AG04449 (cell line): Measurements from ENCODE around the gene LIX1L.
A peak's percentile ranks its signal among the peaks of the same experiment; 100 is the strongest.

Experiments
- CTCF ChIA-PET: fragments of 350-600 bp; formaldehyde crosslinking; extraction: SDS; loops from one replicate; lab custom pipeline; 2021; ENCODE audit warnings: antibody characterized with exemption; lab: Yijun Ruan, JAX
- POLR2A ChIA-PET: fragments of 400-600, 350-600 bp; formaldehyde crosslinking; extraction: SDS; loops from one replicate; lab custom pipeline; 2020; ENCODE audit warnings: antibody characterized with exemption, inconsistent platforms; lab: Yijun Ruan, JAX
- DNase-seq: peaks from one replicate; pipeline ENCODE4 v3.0.0-alpha.2; 2010; ENCODE audit warnings: low read depth, low spot score
- H3K4me3 ChIP-seq: 2 replicates; pipeline ENCODE4 v1.5.1; 2011; ENCODE audit warnings: low read depth, mild to moderate bottlenecking, control low read depth, low read length
- TF ChIP-seq, protein P1 (sequence below): IDR thresholded peaks from one replicate; pipeline ENCODE4 v1.5.1; 2011; ENCODE audit warnings: mild to moderate bottlenecking, moderate library complexity, low read length, control low read depth, inconsistent platforms; ENCODE audit not compliant: insufficient read depth; ENCODE audit errors: missing control alignments

The LIX1L gene

DNA sequence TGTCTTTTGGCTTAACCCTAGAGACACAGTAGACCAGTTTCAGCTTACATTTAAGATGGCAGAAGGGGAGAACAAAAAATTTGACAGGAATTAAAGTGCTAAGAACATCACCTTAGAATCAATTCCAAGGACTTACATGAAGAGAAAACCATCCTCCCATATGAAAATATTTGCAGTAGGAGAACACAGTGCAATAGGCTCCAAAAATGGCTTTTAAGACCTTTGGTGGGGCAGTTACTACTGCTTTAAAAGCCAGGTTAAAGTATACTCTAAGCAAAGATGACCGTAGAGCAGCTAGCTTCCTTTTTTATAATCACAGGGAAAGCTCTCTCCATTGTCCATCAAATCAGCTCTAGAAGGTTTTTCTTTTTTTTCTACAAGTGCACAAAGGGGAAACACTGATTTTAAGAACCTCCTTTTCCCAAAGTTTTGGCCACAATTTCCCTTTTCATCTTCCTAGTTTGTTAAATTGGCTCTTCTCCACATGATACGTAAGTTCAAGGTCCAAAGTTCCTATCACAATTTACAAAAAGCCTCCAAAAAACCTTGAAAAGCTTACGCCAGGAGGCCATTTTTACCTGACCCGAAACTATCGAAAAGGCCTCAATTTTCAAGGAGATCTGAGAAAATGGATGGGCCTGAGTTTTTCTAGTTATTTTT lies 35.3 kb upstream of the LIX1L start:
- CTCF ChIA-PET: interaction anchor here (1.3 to 24.4 kb wide), 4 partner anchors 15 to 83 kb away, joined by 3 to 787 read pairs (median 80); partner anchors contain the start of genes HJV and ITGA10
- TF ChIP-seq, protein P1, sequence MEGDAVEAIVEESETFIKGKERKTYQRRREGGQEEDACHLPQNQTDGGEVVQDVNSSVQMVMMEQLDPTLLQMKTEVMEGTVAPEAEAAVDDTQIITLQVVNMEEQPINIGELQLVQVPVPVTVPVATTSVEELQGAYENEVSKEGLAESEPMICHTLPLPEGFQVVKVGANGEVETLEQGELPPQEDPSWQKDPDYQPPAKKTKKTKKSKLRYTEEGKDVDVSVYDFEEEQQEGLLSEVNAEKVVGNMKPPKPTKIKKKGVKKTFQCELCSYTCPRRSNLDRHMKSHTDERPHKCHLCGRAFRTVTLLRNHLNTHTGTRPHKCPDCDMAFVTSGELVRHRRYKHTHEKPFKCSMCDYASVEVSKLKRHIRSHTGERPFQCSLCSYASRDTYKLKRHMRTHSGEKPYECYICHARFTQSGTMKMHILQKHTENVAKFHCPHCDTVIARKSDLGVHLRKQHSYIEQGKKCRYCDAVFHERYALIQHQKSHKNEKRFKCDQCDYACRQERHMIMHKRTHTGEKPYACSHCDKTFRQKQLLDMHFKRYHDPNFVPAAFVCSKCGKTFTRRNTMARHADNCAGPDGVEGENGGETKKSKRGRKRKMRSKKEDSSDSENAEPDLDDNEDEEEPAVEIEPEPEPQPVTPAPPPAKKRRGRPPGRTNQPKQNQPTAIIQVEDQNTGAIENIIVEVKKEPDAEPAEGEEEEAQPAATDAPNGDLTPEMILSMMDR: no peak
- POLR2A ChIA-PET: interaction anchor here (0.7 to 1.0 kb wide), 2 partner anchors 31 to 134 kb away, joined by 3 to 4 read pairs; no protein-coding TSS in a partner anchor
- no peak for DNase-seq
- H3K4me3 ChIP-seq: peak overlapping the region; percentile 90

DNA sequence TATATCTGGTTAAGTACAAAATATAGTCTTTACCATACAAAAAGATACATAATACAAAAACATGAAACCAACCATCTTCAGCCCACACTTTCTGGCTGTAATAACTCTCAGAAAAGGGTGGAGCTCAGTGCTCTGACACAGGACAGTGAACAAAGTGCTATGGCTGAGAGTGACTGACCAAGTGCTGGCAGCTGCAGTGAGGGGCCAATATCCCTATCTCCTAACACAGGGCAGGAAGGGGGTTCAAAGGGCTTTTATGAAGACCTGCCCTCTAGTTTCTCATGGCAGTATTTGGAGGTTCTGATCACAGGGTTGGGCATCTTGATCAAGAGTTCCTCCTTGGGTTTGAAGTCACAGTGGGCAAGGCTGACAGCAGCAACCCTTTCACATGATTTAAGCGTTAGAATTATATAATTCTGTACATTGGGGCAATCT lies 34.7 kb upstream of the LIX1L start:
- TF ChIP-seq, protein P1: no peak
- CTCF ChIA-PET: interaction anchor here (2.2 to 24.4 kb wide), 3 partner anchors 14 to 66 kb away, joined by 5 to 787 read pairs (median 155); partner anchors contain the start of gene HJV
- peak overlapping the region; percentile 90 for H3K4me3 ChIP-seq
- DNase-seq: no peak
- POLR2A ChIA-PET: interaction anchor here (1.0 kb wide), 1 partner anchor 133 kb away, joined by 4 read pairs; no protein-coding TSS in a partner anchor

DNA sequence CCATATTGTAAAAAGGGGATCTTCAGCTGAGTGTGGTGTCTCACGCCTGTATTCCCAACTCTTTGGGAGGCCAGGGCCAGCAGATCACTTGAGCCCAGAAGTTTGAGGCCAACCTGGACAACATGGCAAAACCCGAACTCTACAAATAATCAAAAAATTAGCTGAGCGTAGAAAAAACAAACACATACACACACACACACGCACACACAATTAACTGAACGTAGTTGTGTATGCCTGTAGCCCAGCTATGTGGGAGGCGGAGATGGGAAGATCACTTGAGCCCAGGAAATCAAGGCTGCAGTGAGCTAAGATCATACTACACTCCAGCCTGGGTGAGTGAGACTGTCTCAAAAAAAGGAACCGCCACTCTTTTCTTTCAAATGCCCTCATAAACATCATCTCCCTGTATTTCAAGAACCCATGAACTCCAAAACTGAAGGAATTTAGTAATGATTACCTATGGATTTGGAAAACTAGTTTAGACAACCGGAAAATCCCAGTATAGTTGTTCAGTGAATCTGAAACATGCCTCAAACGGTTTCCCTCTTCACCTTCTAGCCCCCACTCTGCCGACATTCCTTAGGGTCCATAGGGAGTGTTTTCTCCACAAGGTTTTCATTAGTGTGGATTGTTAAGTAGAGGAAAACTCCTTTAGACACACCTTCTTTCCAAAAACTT lies 34.1 kb upstream of the LIX1L start:
- ChIA-PET POLR2A (interaction anchor here (0.7 kb wide), 1 partner anchor 45 kb away, joined by 4 read pairs; no protein-coding TSS in a partner anchor), CTCF (interaction anchor here (13.2 to 24.4 kb wide), 2 partner anchors 14 to 20 kb away, joined by 155 to 787 read pairs; partner anchors contain the start of gene HJV)
- no peak overlapping the region for H3K4me3 ChIP-seq
- DNase-seq: no peak
- TF ChIP-seq, protein P1: no peak

DNA sequence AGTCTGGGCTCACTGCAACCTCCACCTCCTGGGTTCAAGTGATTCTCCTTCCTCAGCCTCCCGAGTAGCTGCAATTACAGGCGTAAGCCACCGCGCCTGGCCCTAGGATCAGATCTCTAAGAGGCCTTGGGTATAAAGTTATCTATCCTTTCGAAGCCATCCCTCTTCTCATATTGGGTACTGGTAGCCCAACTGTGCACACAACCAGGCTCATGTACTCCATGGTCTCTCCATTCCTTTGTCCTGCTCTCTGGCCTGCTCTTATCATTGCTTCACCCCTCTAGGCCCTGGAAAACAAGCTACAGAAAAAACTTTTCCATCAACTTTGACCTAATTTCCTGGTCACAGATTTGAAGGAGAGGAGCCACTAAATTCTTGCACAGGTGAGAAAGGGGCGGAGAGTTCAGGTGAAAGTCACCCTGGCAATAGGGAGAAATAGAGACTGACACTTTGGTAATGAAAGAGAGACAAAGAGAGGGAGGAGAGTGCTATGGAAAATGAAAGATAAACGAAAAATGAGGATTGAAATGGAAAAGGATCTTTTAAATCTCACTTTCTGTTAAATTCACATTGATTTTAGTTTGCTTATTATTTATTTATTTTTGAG lies 32.5 kb upstream of the LIX1L start:
- no peak overlapping the region for H3K4me3 ChIP-seq
- TF ChIP-seq, protein P1: no peak
- DNase-seq: no peak
- ChIA-PET CTCF (interaction anchor here (1.3 to 24.4 kb wide), 3 partner anchors 12 to 145 kb away, joined by 3 to 787 read pairs (median 155); partner anchors contain the start of genes HJV and NUDT17), POLR2A (interaction anchor here (0.7 kb wide), 1 partner anchor 11 kb away, joined by 3 read pairs; no protein-coding TSS in a partner anchor)

DNA sequence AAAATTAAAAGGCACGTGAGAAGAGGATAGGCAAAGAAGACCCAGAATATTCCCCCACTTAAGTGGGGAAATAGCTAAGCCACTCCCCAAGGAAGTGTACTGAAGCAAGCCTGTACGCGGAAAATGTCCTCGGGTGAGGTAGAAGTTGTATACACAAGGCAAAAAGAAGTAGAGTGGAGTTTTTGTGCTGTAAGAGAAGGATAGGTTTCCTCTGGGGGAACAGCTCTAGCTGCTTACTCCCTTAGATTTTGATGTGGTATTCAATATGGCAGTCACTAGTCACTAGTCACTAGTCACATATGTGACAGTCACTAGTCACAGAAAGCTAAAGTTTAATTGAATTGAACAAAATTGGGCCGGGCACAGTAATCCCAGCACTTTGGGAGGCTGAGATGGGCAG lies 31.0 kb upstream of the LIX1L start:
- no peak overlapping the region for H3K4me3 ChIP-seq
- no peak for DNase-seq
- TF ChIP-seq, protein P1: no peak
- POLR2A ChIA-PET: interaction anchor here (0.8 kb wide), 1 partner anchor 9 kb away, joined by 5 read pairs; no protein-coding TSS in a partner anchor
- CTCF ChIA-PET: interaction anchor here (1.2 to 24.4 kb wide), 4 partner anchors 9 to 50 kb away, joined by 4 to 787 read pairs (median 80); partner anchors contain the start of gene HJV
